Measurements from ENCODE around the gene CXorf58. TPM values are rescaled to one million over a fixed set of nuclear protein-coding genes. Genes with fewer than 3 reads are reported as not detected.

CXorf58 gene
- total RNA-seq, 1 donor, result not detected

- Histone ChIP-seq H3K27me3 (ENCODE audit: insufficient read depth, low read length) (no peaks in the 10 kb centered on the region), H3K27ac (ENCODE audit: low read depth, low read length) (no peak overlapping the region), H2AFZ (ENCODE audit: low read length) (no peak overlapping the region), H3K9me3 (ENCODE audit: low read depth, low read length) (no peaks in the 10 kb centered on the region), H3K4me1 (ENCODE audit: insufficient read depth, low read length) (no peaks in the 10 kb centered on the region), H3K4me3 (ENCODE audit: insufficient read depth, low read length) (no peak overlapping the region), H3K79me2 (ENCODE audit: insufficient read depth, low read length) (no peaks in the 10 kb centered on the region), H3K36me3 (ENCODE audit: insufficient read depth, low read length) (no peaks in the 10 kb centered on the region), H3K4me2 (ENCODE audit: insufficient read depth, low read length) (no peak overlapping the region), H4K20me1 (ENCODE audit: insufficient read depth, low read length) (no peaks in the 10 kb centered on the region)
- TF ChIP-seq, protein P1, sequence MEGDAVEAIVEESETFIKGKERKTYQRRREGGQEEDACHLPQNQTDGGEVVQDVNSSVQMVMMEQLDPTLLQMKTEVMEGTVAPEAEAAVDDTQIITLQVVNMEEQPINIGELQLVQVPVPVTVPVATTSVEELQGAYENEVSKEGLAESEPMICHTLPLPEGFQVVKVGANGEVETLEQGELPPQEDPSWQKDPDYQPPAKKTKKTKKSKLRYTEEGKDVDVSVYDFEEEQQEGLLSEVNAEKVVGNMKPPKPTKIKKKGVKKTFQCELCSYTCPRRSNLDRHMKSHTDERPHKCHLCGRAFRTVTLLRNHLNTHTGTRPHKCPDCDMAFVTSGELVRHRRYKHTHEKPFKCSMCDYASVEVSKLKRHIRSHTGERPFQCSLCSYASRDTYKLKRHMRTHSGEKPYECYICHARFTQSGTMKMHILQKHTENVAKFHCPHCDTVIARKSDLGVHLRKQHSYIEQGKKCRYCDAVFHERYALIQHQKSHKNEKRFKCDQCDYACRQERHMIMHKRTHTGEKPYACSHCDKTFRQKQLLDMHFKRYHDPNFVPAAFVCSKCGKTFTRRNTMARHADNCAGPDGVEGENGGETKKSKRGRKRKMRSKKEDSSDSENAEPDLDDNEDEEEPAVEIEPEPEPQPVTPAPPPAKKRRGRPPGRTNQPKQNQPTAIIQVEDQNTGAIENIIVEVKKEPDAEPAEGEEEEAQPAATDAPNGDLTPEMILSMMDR (IDR thresholded peaks at IDR 0.05; ENCODE audit: extremely low read depth, low read depth, low read length), result no peak
- DNase-seq (ENCODE audit: insufficient read length, low spot score, missing footprints), result no peak
These were observed 28.4 kb downstream of the CXorf58 start for GRCh38 chrX:23936180-23936579.

GRCh38 chrX:23937100-23937499 is 29.3 kb downstream of the CXorf58 start:
- Histone ChIP-seq H3K4me3 (ENCODE audit: insufficient read depth, low read length) (no peak overlapping the region), H3K27ac (ENCODE audit: low read depth, low read length) (no peak overlapping the region), H3K4me2 (ENCODE audit: insufficient read depth, low read length) (no peak overlapping the region), H3K79me2 (ENCODE audit: insufficient read depth, low read length) (no peaks in the 10 kb centered on the region), H4K20me1 (ENCODE audit: insufficient read depth, low read length) (no peaks in the 10 kb centered on the region), H3K4me1 (ENCODE audit: insufficient read depth, low read length) (no peaks in the 10 kb centered on the region), H3K27me3 (ENCODE audit: insufficient read depth, low read length) (no peaks in the 10 kb centered on the region), H2AFZ (ENCODE audit: low read length) (no peak overlapping the region), H3K36me3 (ENCODE audit: insufficient read depth, low read length) (no peaks in the 10 kb centered on the region), H3K9me3 (ENCODE audit: low read depth, low read length) (no peaks in the 10 kb centered on the region)
- TF ChIP-seq, protein P1 (IDR thresholded peaks at IDR 0.05; ENCODE audit: extremely low read depth, low read depth, low read length), result no peak
- no peak for DNase-seq (ENCODE audit: insufficient read length, low spot score, missing footprints)

GRCh38 chrX:23938690-23939089 is 30.9 kb downstream of the CXorf58 start:
- H3K4me3 ChIP-seq (ENCODE audit: insufficient read depth, low read length), result no peak overlapping the region

DNA sequence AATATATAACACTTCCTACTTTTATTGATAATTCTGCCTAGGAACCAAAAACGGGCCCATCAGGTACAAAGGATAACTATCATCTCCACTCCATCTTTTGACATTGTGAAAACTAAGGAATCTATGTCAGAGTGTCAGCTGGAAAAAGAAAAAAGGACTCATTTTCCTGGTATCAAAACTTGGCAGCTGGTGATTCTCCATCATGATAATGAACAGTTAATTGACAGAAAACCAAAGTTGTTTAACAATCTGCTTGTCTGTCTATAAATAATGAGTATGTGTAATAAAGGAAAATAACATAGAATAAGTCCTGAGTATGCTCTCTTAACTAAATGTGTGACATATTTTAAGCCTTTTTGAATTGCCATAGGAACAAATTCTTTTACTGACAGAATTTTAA is 31.4 kb downstream of the CXorf58 start:
- Histone ChIP-seq H3K27me3 (ENCODE audit: insufficient read depth, low read length) (no peaks in the 10 kb centered on the region), H3K4me2 (ENCODE audit: insufficient read depth, low read length) (no peak overlapping the region), H3K4me1 (ENCODE audit: insufficient read depth, low read length) (no peaks in the 10 kb centered on the region), H4K20me1 (ENCODE audit: insufficient read depth, low read length) (no peaks in the 10 kb centered on the region), H3K4me3 (ENCODE audit: insufficient read depth, low read length) (no peak overlapping the region), H3K27ac (ENCODE audit: low read depth, low read length) (no peak overlapping the region), H3K36me3 (ENCODE audit: insufficient read depth, low read length) (no peaks in the 10 kb centered on the region), H3K9me3 (ENCODE audit: low read depth, low read length) (no peaks in the 10 kb centered on the region), H3K79me2 (ENCODE audit: insufficient read depth, low read length) (no peaks in the 10 kb centered on the region), H2AFZ (ENCODE audit: low read length) (no peak overlapping the region)
- DNase-seq (ENCODE audit: insufficient read length, low spot score, missing footprints), result no peak
- TF ChIP-seq, protein P1 (IDR thresholded peaks at IDR 0.05; ENCODE audit: extremely low read depth, low read depth, low read length), result no peak

More at GRCh38 chrX:23938690-23939089, 30.9 kb downstream of the CXorf58 start:
- no peaks in the 10 kb centered on the region for H3K9me3 ChIP-seq (ENCODE audit: low read depth, low read length)
- DNase-seq (ENCODE audit: insufficient read length, low spot score, missing footprints), result no peak
- H3K27me3 ChIP-seq (ENCODE audit: insufficient read depth, low read length), result no peaks in the 10 kb centered on the region
- TF ChIP-seq, protein P1 (IDR thresholded peaks at IDR 0.05; ENCODE audit: extremely low read depth, low read depth, low read length), result no peak
- H2AFZ ChIP-seq (ENCODE audit: low read length), result no peak overlapping the region
- no peaks in the 10 kb centered on the region for H4K20me1 ChIP-seq (ENCODE audit: insufficient read depth, low read length)
- H3K4me1 ChIP-seq (ENCODE audit: insufficient read depth, low read length), result no peaks in the 10 kb centered on the region
- no peaks in the 10 kb centered on the region for H3K79me2 ChIP-seq (ENCODE audit: insufficient read depth, low read length)
- no peaks in the 10 kb centered on the region for H3K36me3 ChIP-seq (ENCODE audit: insufficient read depth, low read length)
- H3K27ac ChIP-seq (ENCODE audit: low read depth, low read length), result no peak overlapping the region
- no peak overlapping the region for H3K4me2 ChIP-seq (ENCODE audit: insufficient read depth, low read length)

Data from osteoblast (primary cell).